ENCODE measurements around the gene TBX1.

GRCh38 chr22:19764636-19765476, 4.3 kb downstream of the TBX1 start:
- no peak for TF ChIP-seq CTCF (IDR thresholded peaks at IDR 0.05)
- no peak for TF ChIP-seq POLR2A (IDR thresholded peaks at IDR 0.05)

All from prostate gland (tissue), 2 donors.